MM.1S (cell line): ENCODE results near the gene SYNPO2.

ENCODE experiments used
- DNase-seq: peaks from one replicate; pipeline ENCODE4 v3.0.0-alpha.2; 2015
- H2AFZ ChIP-seq: fragments of 300-600 bp; sonication (generic); 2 replicates; pipeline ENCODE4 v1.6.0; 2016; ENCODE audit warnings: antibody characterized with exemption, low read length
- H3F3A ChIP-seq: fragments of 300-600 bp; sonication (generic); 2 replicates; pipeline ENCODE4 v1.6.1; 2016; ENCODE audit warnings: mild to moderate bottlenecking, antibody characterized with exemption, low read length, moderate library complexity, mixed read lengths; ENCODE audit not compliant: insufficient read depth
- H3K27ac ChIP-seq: fragments of 300-600 bp; sonication (generic); 2 replicates; pipeline ENCODE4 v1.5.1; 2016; ENCODE audit warnings: mild to moderate bottlenecking, low read length
- H3K27me3 ChIP-seq: fragments of 300-600 bp; sonication (generic); replicated peaks from 2 replicates; pipeline ENCODE4 v1.6.0; 2016; ENCODE audit warnings: low read length; ENCODE audit not compliant: insufficient read depth
- H3K36me3 ChIP-seq: fragments of 300-600 bp; sonication (generic); replicated peaks from 2 replicates; pipeline ENCODE4 v1.6.1; 2016; ENCODE audit warnings: mild to moderate bottlenecking, low read length, mixed read lengths; ENCODE audit not compliant: insufficient read depth
- H3K4me1 ChIP-seq: fragments of 300-600 bp; sonication (generic); 2 replicates; pipeline ENCODE4 v1.6.1; 2016; ENCODE audit warnings: low read length, mixed read lengths
- H3K4me2 ChIP-seq: fragments of 300-600 bp; sonication (generic); 2 replicates; pipeline ENCODE4 v1.6.0; 2016; ENCODE audit warnings: low read depth, low read length
- H3K4me3 ChIP-seq: fragments of 300-600 bp; sonication (generic); 2 replicates; pipeline ENCODE4 v1.5.1; 2016; ENCODE audit warnings: low read length, mixed read lengths
- H3K79me2 ChIP-seq: fragments of 300-600 bp; sonication (generic); 2 replicates; pipeline ENCODE4 v1.6.1; 2016; ENCODE audit warnings: mixed run types, low read length, mixed read lengths
- H3K9ac ChIP-seq: fragments of 300-600 bp; sonication (generic); 2 replicates; pipeline ENCODE4 v1.6.1; 2016; ENCODE audit warnings: low read length, mixed read lengths
- H3K9me2 ChIP-seq: fragments of 300-600 bp; sonication (generic); replicated peaks from 2 replicates; pipeline ENCODE4 v1.6.1; 2016; ENCODE audit warnings: mild to moderate bottlenecking, low read length, mixed read lengths; ENCODE audit not compliant: insufficient read depth
- H3K9me3 ChIP-seq: fragments of 300-600 bp; sonication (generic); replicated peaks from 2 replicates; pipeline ENCODE4 v1.6.1; 2016; ENCODE audit warnings: mild to moderate bottlenecking, low read length, mixed read lengths; ENCODE audit not compliant: insufficient read depth
- H4K20me1 ChIP-seq: fragments of 300-600 bp; sonication (generic); 2 replicates; pipeline ENCODE4 v1.6.1; 2016; ENCODE audit warnings: mild to moderate bottlenecking, low read length, moderate library complexity, mixed read lengths; ENCODE audit not compliant: insufficient read depth
- EZH2 ChIP-seq: fragments of 300-600 bp; sonication (generic); optimal IDR thresholded peaks from 2 replicates; pipeline ENCODE3; 2017; ENCODE audit warnings: low read depth, mild to moderate bottlenecking, antibody characterized with exemption, low read length, mixed read lengths
- EZH2phosphoT487 ChIP-seq: fragments of 300-600 bp; sonication (generic); IDR thresholded peaks from 2 replicates; pipeline ENCODE4 v1.6.1; 2018; ENCODE audit warnings: antibody characterized with exemption, low read length
- TF ChIP-seq, protein P1 (sequence below): fragments of 300-600 bp; sonication (generic); IDR thresholded peaks from 2 replicates; pipeline ENCODE4 v1.5.1; 2016; ENCODE audit warnings: antibody characterized with exemption, low read length, mixed read lengths

Gene SYNPO2

DNA sequence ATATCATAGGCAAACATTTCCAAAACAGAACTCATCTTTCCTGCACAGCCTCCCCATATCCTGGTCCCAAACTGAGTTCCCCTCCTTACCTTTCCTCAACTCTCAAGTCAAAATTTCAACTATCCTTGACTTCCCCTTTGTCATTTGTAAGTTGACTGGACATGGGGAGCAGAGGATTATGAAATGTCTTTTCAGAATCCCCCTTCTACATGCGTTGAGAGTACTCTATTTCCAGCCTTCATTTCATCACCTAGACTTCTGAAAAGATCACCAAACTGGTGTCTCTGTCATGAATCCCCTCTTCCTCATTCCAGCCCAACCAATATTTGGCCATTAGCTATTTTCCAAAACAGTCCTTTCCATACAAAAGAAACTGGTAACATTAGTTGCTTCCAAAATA is 95.2 kb downstream of the SYNPO2 start:
- Histone ChIP-seq H2AFZ (no peak overlapping the region), H3F3A (no peaks in the 10 kb centered on the region), H3K4me2 (no peak overlapping the region), H3K27me3 (no peaks in the 10 kb centered on the region), H3K36me3 (no peaks in the 10 kb centered on the region), H4K20me1 (no peaks in the 10 kb centered on the region), H3K4me1 (no peaks in the 10 kb centered on the region), H3K9ac (no peak overlapping the region), H3K79me2 (no peaks in the 10 kb centered on the region), H3K27ac (no peak overlapping the region), H3K4me3 (no peak overlapping the region), H3K9me2 (no peaks in the 10 kb centered on the region), H3K9me3 (no peaks in the 10 kb centered on the region)
- TF ChIP-seq EZH2phosphoT487: no peak
- TF ChIP-seq EZH2: no peak
- TF ChIP-seq, protein P1, sequence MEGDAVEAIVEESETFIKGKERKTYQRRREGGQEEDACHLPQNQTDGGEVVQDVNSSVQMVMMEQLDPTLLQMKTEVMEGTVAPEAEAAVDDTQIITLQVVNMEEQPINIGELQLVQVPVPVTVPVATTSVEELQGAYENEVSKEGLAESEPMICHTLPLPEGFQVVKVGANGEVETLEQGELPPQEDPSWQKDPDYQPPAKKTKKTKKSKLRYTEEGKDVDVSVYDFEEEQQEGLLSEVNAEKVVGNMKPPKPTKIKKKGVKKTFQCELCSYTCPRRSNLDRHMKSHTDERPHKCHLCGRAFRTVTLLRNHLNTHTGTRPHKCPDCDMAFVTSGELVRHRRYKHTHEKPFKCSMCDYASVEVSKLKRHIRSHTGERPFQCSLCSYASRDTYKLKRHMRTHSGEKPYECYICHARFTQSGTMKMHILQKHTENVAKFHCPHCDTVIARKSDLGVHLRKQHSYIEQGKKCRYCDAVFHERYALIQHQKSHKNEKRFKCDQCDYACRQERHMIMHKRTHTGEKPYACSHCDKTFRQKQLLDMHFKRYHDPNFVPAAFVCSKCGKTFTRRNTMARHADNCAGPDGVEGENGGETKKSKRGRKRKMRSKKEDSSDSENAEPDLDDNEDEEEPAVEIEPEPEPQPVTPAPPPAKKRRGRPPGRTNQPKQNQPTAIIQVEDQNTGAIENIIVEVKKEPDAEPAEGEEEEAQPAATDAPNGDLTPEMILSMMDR: no peak
- no peak for DNase-seq

DNA sequence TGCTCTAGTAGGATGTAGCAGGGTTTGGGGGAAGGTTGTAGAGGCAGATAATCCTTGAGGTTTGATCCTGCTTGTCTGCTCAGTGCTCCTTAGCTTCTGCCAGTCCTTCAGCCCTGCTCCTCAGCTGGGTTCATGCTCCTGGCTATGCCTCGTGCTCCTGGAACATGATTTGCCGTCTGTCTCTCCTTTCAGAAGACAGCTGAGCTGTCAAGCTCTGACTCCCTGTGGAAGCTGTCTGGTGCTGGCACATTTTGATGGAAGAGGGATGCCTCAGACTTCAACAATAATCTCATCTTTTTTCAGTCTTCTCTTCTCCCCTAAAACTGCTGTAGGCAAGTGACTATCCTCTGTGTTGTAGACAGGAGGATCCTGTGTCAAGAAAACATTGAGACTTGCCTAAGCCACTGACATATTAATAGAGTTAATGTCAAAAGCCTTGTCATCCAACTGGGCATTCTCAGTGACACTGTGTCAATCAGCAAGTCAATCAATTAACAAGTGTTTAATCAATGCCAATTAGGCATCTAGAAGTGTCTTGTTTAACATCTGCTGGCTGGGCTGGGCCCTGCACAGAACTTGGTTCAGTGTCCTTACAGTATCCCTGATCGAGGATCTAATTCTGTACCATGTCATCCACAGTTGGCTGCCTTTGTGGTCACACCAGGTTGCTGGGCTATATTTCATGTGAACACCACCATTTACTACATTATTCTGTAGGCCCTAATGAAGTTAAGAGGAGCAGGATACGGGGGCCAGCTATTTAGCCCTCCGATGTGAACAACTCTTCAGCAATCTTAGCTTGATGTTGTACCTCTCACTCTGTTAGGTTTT is 96.7 kb downstream of the SYNPO2 start:
- Histone ChIP-seq H2AFZ (no peak overlapping the region), H3K4me2 (no peak overlapping the region), H3K9me2 (no peaks in the 10 kb centered on the region), H3K27ac (no peak overlapping the region), H4K20me1 (no peaks in the 10 kb centered on the region), H3K4me1 (no peaks in the 10 kb centered on the region), H3K4me3 (no peak overlapping the region), H3K9ac (no peak overlapping the region), H3K36me3 (no peaks in the 10 kb centered on the region), H3K79me2 (no peaks in the 10 kb centered on the region), H3K9me3 (no peaks in the 10 kb centered on the region), H3F3A (no peaks in the 10 kb centered on the region), H3K27me3 (no peaks in the 10 kb centered on the region)
- no peak for TF ChIP-seq EZH2phosphoT487
- TF ChIP-seq, protein P1: no peak
- TF ChIP-seq EZH2: no peak
- no peak for DNase-seq

DNA sequence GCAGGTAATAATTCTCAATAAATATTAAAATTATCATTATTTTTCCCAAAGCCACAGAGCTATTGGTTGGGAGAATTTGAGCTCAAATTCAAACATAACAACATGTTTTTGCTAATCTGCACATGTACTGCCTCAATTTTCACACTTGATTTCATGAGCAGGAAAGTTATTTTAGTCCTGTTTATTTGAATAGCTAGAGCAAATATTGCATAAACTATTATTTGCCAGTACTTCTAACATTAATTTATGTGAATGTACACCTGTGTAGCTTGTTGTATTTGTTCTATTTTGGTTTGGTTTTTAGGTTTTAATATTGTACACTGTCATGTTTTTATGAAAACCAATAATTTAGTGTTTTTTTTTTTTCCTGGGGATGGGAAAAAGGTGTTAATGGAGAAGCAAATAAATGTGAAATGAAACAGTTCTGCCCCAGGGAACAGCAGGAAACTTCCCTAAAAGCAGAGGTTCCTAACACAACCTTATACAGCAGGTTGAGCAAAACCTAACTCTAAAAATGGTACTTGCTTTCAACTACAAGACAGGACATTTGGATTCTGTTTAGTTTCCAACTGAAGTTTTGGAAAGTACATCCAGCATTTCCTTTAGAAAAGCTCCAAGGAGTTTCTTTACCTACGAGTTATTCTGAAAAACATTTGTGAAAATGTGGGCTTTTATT is 99.4 kb downstream of the SYNPO2 start:
- no peak for TF ChIP-seq EZH2
- no peak for TF ChIP-seq EZH2phosphoT487
- TF ChIP-seq, protein P1: no peak
- no peak overlapping the region for H3K4me2 ChIP-seq
- no peak for DNase-seq
- no peak overlapping the region for H3K9ac ChIP-seq
- H3K27ac ChIP-seq: no peak overlapping the region
- H4K20me1 ChIP-seq: no peaks in the 10 kb centered on the region
- H2AFZ ChIP-seq: no peak overlapping the region
- H3K9me3 ChIP-seq: no peaks in the 10 kb centered on the region
- no peaks in the 10 kb centered on the region for H3F3A ChIP-seq
- no peaks in the 10 kb centered on the region for H3K4me1 ChIP-seq
- no peak overlapping the region for H3K4me3 ChIP-seq
- no peaks in the 10 kb centered on the region for H3K27me3 ChIP-seq
- no peaks in the 10 kb centered on the region for H3K36me3 ChIP-seq
- no peaks in the 10 kb centered on the region for H3K9me2 ChIP-seq
- H3K79me2 ChIP-seq: no peaks in the 10 kb centered on the region
